MG63 (cell line): ENCODE measurements around the gene LTB4R. TPM values are rescaled to one million over a fixed set of nuclear protein-coding genes. Genes with fewer than 3 reads are reported as not detected.
A peak's percentile ranks its signal among the peaks of the same experiment; 100 is the strongest.

ENCODE experiments used
- DNase-seq: peaks from one replicate; pipeline ENCODE4 v3.0.0-alpha.2; 2020
- H3K27me3 ChIP-seq: fragments of 250-450 bp; sonication (Bioruptor Pico); 2 replicates; pipeline ENCODE4 v1.5.1; 2020; ENCODE audit warnings: mild to moderate bottlenecking, moderate library complexity
- H3K36me3 ChIP-seq: fragments of 250-450 bp; sonication (Bioruptor Pico); 2 replicates; pipeline ENCODE4 v1.5.1; 2020; ENCODE audit warnings: mild to moderate bottlenecking, moderate library complexity
- H3K4me3 ChIP-seq: fragments of 250-450 bp; sonication (Bioruptor Pico); 2 replicates; pipeline ENCODE4 v1.5.1; 2020; ENCODE audit warnings: mild to moderate bottlenecking, moderate library complexity
- H3K9me3 ChIP-seq: fragments of 250-450 bp; sonication (Bioruptor Pico); 2 replicates; pipeline ENCODE4 v1.5.1; 2020; ENCODE audit warnings: mild to moderate bottlenecking, moderate library complexity
- total RNA-seq: library from RNA; depleted of rRNA; stranded (reverse); fragments of >200 nt; shearing (Covaris generic); gene quantifications from 2 replicates; pipeline ENCODE4 v1.2.3, GENCODE V29; 2014; ENCODE audit warnings: low replicate concordance; rRNA removed

The LTB4R gene
- total RNA-seq, 1 experiment from 2014 or later, result 1.5 TPM

DNA sequence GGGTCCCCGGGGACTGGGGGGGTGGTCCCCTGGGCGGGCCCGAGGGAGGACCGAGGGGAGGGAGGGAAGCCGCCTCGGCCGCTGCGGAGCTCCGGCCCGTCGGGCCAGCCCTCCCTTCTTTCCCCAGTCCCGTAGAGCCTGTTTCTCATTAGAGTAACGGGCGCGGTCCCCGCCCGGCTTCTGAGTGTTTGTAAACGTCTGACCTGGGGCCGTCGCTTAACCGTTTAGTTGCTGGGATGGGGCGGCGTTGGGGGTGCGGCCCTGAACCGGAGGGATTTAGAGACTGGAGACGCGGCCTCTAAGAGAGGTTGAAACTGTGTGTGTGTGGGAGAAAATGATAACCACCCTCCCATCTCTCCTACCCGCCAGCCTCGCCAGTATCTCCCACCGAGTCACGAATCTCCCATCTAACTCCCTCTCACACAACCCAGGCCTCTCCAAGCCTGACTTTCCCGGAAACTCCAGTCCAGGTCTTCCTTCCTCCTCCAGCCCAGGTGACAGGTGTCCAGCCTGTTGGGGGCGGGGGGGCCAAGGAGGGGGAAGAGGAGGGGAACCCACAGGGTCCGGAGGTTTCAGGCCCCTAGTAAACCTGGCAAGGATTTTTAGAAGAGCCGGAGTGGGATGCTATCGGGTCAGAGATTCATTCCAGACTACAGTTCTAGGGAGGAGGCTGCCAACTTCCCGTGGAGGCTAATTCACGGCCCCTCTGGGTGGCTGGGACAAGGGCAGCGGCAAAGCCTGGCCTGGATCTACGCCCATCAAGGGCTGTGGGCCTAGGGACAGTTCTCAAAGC is 55.6 kb downstream of the LTB4R start:
- peak overlapping the region; percentile 61 for H3K4me3 ChIP-seq
- H3K27me3 ChIP-seq, result no peaks in the 10 kb centered on the region
- no peaks in the 10 kb centered on the region for H3K36me3 ChIP-seq
- no peaks in the 10 kb centered on the region for H3K9me3 ChIP-seq
- peak; percentile 87 for DNase-seq

Other genes with a start within 250 kb of the LTB4R start
- not detected in 2 replicates for gene CPNE6, start 239.9 kb upstream of the LTB4R start, total RNA-seq
- 6.7 and 27.5 TPM in 2 replicates for gene PCK2, start 217.2 kb upstream of the LTB4R start, total RNA-seq
- 22.7 and 64.7 TPM in 2 replicates for gene DCAF11, start 196.7 kb upstream of the LTB4R start, total RNA-seq
- 1.9 and 4.9 TPM in 2 replicates for gene NRL, start 196.6 kb upstream of the LTB4R start, total RNA-seq
- 0.79 TPM in 1 of 2 replicates, not detected in the other for gene FITM1, start 180.8 kb upstream of the LTB4R start, total RNA-seq
- gene PSME1, start 175.3 kb upstream of the LTB4R start, total RNA-seq, result 37.5 and 39.3 TPM in 2 replicates
- 7.2 and 15.7 TPM in 2 replicates for gene EMC9, start 169.9 kb upstream of the LTB4R start, total RNA-seq
- 84.9 and 111 TPM in 2 replicates for gene PSME2, start 164.9 kb upstream of the LTB4R start, total RNA-seq
- gene RNF31, start 164.0 kb upstream of the LTB4R start, total RNA-seq, result 39.6 and 52.1 TPM in 2 replicates
- gene IRF9, start 150.2 kb upstream of the LTB4R start, total RNA-seq, result 15.8 and 26.4 TPM in 2 replicates
- 0.66 and 2.1 TPM in 2 replicates for gene REC8, start 139.4 kb upstream of the LTB4R start, total RNA-seq
- gene IPO4, start 122.7 kb upstream of the LTB4R start, total RNA-seq, result 41.0 and 60.5 TPM in 2 replicates
- 25.2 and 39.3 TPM in 2 replicates for gene TM9SF1, start 116.1 kb upstream of the LTB4R start, total RNA-seq
- not detected in 2 replicates for gene TSSK4, start 105.8 kb upstream of the LTB4R start, total RNA-seq
- gene CHMP4A, start 98.0 kb upstream of the LTB4R start, total RNA-seq, result 20.0 and 75.5 TPM in 2 replicates
- gene MDP1, start 95.4 kb upstream of the LTB4R start, total RNA-seq, result 2.5 and 4.5 TPM in 2 replicates
- gene NEDD8, start 79.1 kb upstream of the LTB4R start, total RNA-seq, result 138 and 173 TPM in 2 replicates
- gene GMPR2, start 78.6 kb upstream of the LTB4R start, total RNA-seq, result 54.0 and 60.9 TPM in 2 replicates
- gene TINF2, start 68.9 kb upstream of the LTB4R start, total RNA-seq, result 23.6 and 36.7 TPM in 2 replicates
- 0.86 and 2.0 TPM in 2 replicates for gene TGM1, start 48.3 kb upstream of the LTB4R start, total RNA-seq
- gene RABGGTA, start 39.9 kb upstream of the LTB4R start, total RNA-seq, result 1.7 and 2.6 TPM in 2 replicates
- gene DHRS1, start 11.7 kb upstream of the LTB4R start, total RNA-seq, result 1.5 and 2.5 TPM in 2 replicates
- gene NOP9, start 11.7 kb upstream of the LTB4R start, total RNA-seq, result 6.6 and 10.6 TPM in 2 replicates
- gene CIDEB, start 3.5 kb upstream of the LTB4R start, total RNA-seq, result not detected in 2 replicates
- 0.59 and 0.82 TPM in 2 replicates for gene LTB4R2, start 1.4 kb upstream of the LTB4R start, total RNA-seq
- not detected in 2 replicates for gene ADCY4, start 23.6 kb downstream of the LTB4R start, total RNA-seq
- not detected in 2 replicates for gene RIPK3, start 28.5 kb downstream of the LTB4R start, total RNA-seq
- gene NFATC4, start 56.7 kb downstream of the LTB4R start, total RNA-seq, result 4.9 and 14.5 TPM in 2 replicates
- 0.30 TPM in 1 of 2 replicates, not detected in the other for gene NYNRIN, start 87.5 kb downstream of the LTB4R start, total RNA-seq
- 2.0 TPM in 1 of 2 replicates, not detected in the other for gene CBLN3, start 118.2 kb downstream of the LTB4R start, total RNA-seq
- 19.1 and 30.7 TPM in 2 replicates for gene KHNYN, start 118.5 kb downstream of the LTB4R start, total RNA-seq
- gene SDR39U1, start 131.3 kb downstream of the LTB4R start, total RNA-seq, result 16.8 and 32.0 TPM in 2 replicates
- gene CMA1, start 196.8 kb downstream of the LTB4R start, total RNA-seq, result not detected in 2 replicates